HEK293 (cell line): ENCODE results near the gene LDLRAD4.

Source experiments
- CTCF ChIA-PET: fragments of 350-600 bp; formaldehyde crosslinking; extraction: SDS; loops from one replicate; lab custom pipeline; 2021; ENCODE audit warnings: antibody characterized with exemption; lab: Yijun Ruan, JAX
- POLR2A ChIA-PET: fragments of 300-600 bp; formaldehyde crosslinking; extraction: SDS; loops from one replicate; lab custom pipeline; 2020; ENCODE audit warnings: antibody characterized with exemption, inconsistent platforms; lab: Yijun Ruan, JAX
- H3K27ac ChIP-seq: fragments of 200-500 bp; sonication (Bioruptor generic); 2 replicates; pipeline ENCODE4 v1.5.1; 2014; ENCODE audit warnings: low read depth, low read length, control low read depth, inconsistent platforms; ENCODE audit errors: extremely low read depth
- H3K36me3 ChIP-seq, 2 experiments: fragments of 200-500 bp in 1 of 2; sonication (Bioruptor generic) in 1 of 2; 1 replicate in 1 of 2; 2 replicates in 1 of 2; pipeline ENCODE4 v1.5.1; 2014 to 2017; ENCODE audit warnings: inconsistent platforms in 2 of 2, low read length in 2 of 2; ENCODE audit not compliant: control insufficient read depth in 2 of 2, insufficient read depth in 1 of 2
- H3K4me1 ChIP-seq: fragments of 200-500 bp; sonication (Bioruptor generic); 2 replicates; pipeline ENCODE4 v1.5.1; 2014; ENCODE audit warnings: mild to moderate bottlenecking, low read length, inconsistent platforms; ENCODE audit not compliant: control insufficient read depth, insufficient read depth
- H3K4me3 ChIP-seq: 2 replicates; pipeline ENCODE4 v1.5.1; 2011; ENCODE audit warnings: low read depth, mild to moderate bottlenecking, control low read depth, low read length, moderate library complexity
- H3K9me3 ChIP-seq: fragments of 200-500 bp; sonication (Bioruptor generic); 2 replicates; pipeline ENCODE4 v1.5.1; 2014; ENCODE audit warnings: low read depth, low read length, inconsistent platforms; ENCODE audit not compliant: control insufficient read depth, insufficient read depth
- GLI4 ChIP-seq: fragments of 450-650 bp; formaldehyde crosslinking; IDR thresholded peaks from 2 replicates; pipeline ENCODE4 v1.5.1; 2016; ENCODE audit warnings: missing biosample characterization, missing genetic modification characterization
- SP2 ChIP-seq: fragments of 450-650 bp; formaldehyde crosslinking; IDR thresholded peaks from 2 replicates; pipeline ENCODE4 v1.5.1; 2016; ENCODE audit warnings: missing biosample characterization, missing genetic modification characterization
- WT1 ChIP-seq: fragments of 450-650 bp; formaldehyde crosslinking; IDR thresholded peaks from 2 replicates; pipeline ENCODE4 v1.5.1; 2016; ENCODE audit warnings: missing biosample characterization, missing genetic modification characterization
- ZEB2 ChIP-seq: fragments of 450-650 bp; formaldehyde crosslinking; IDR thresholded peaks from 2 replicates; pipeline ENCODE4 v1.5.1; 2016; ENCODE audit warnings: missing biosample characterization, missing genetic modification characterization
- ZNF140 ChIP-seq: fragments of 450-650 bp; formaldehyde crosslinking; IDR thresholded peaks from 2 replicates; pipeline ENCODE4 v1.5.1; 2016; ENCODE audit warnings: missing biosample characterization, missing genetic modification characterization
- ZNF202 ChIP-seq: fragments of 450-650 bp; formaldehyde crosslinking; IDR thresholded peaks from 2 replicates; pipeline ENCODE4 v1.5.1; 2016; ENCODE audit warnings: missing biosample characterization, missing genetic modification characterization, borderline replicate concordance
- ZNF239 ChIP-seq: fragments of 450-650 bp; formaldehyde crosslinking; IDR thresholded peaks from 2 replicates; pipeline ENCODE4 v1.5.1; 2016; ENCODE audit warnings: missing biosample characterization, missing genetic modification characterization
- ZNF274 ChIP-seq, 2 experiments: fragments of 200-500 bp in 1 of 2; fragments of 450-650 bp in 1 of 2; sonication (Bioruptor generic) in 1 of 2; formaldehyde crosslinking in 1 of 2; IDR thresholded peaks; 2 replicates each; pipeline versions ENCODE4 v1.5.1 to v1.6.1; 2014 to 2016; ENCODE audit warnings: borderline replicate concordance in 1 of 2, inconsistent platforms in 1 of 2, low read length in 1 of 2, missing biosample characterization in 1 of 2, missing genetic modification characterization in 1 of 2
- ZNF302 ChIP-seq: fragments of 450-650 bp; formaldehyde crosslinking; IDR thresholded peaks from 2 replicates; pipeline ENCODE4 v1.5.1; 2016; ENCODE audit warnings: missing biosample characterization, missing genetic modification characterization, low read depth
- ZNF324 ChIP-seq: fragments of 450-650 bp; formaldehyde crosslinking; IDR thresholded peaks from 2 replicates; pipeline ENCODE4 v1.5.1; 2016; ENCODE audit warnings: missing biosample characterization, missing genetic modification characterization
- ZNF391 ChIP-seq: fragments of 450-650 bp; formaldehyde crosslinking; IDR thresholded peaks from 2 replicates; pipeline ENCODE4 v1.5.1; 2016; ENCODE audit warnings: low read depth, missing biosample characterization, missing genetic modification characterization, borderline replicate concordance
- ZNF510 ChIP-seq: fragments of 450-650 bp; formaldehyde crosslinking; IDR thresholded peaks from 2 replicates; pipeline ENCODE4 v1.5.1; 2018; ENCODE audit warnings: mild to moderate bottlenecking, missing genetic modification characterization, missing biosample characterization; ENCODE audit not compliant: insufficient replicate concordance
- ZNF549 ChIP-seq: fragments of 450-650 bp; IDR thresholded peaks from 2 replicates; pipeline ENCODE4 v1.5.1; 2018; ENCODE audit warnings: missing biosample characterization, missing genetic modification characterization, mild to moderate bottlenecking, inconsistent platforms, moderate library complexity
- ZNF670 ChIP-seq: fragments of 450-650 bp; formaldehyde crosslinking; IDR thresholded peaks from 2 replicates; pipeline ENCODE4 v1.5.1; 2016; ENCODE audit warnings: missing biosample characterization, missing genetic modification characterization, low read depth
- ZNF777 ChIP-seq: fragments of 450-650 bp; formaldehyde crosslinking; IDR thresholded peaks from 2 replicates; pipeline ENCODE4 v1.5.1; 2017; ENCODE audit warnings: missing biosample characterization, missing genetic modification characterization, borderline replicate concordance
- ZNF843 ChIP-seq: fragments of 450-650 bp; formaldehyde crosslinking; IDR thresholded peaks from 2 replicates; pipeline ENCODE4 v1.5.1; 2016; ENCODE audit warnings: missing biosample characterization, missing genetic modification characterization
- TF ChIP-seq, protein P1 (sequence below): fragments of 450-650 bp; formaldehyde crosslinking; IDR thresholded peaks from 2 replicates; pipeline ENCODE4 v1.5.1; 2016; ENCODE audit warnings: missing biosample characterization, missing genetic modification characterization
- TF ChIP-seq, protein P2 (sequence below): fragments of 450-650 bp; formaldehyde crosslinking; IDR thresholded peaks from 2 replicates; pipeline ENCODE4 v1.5.1; 2017; ENCODE audit warnings: missing biosample characterization, mild to moderate bottlenecking, missing genetic modification characterization, moderate library complexity

The LDLRAD4 gene

DNA sequence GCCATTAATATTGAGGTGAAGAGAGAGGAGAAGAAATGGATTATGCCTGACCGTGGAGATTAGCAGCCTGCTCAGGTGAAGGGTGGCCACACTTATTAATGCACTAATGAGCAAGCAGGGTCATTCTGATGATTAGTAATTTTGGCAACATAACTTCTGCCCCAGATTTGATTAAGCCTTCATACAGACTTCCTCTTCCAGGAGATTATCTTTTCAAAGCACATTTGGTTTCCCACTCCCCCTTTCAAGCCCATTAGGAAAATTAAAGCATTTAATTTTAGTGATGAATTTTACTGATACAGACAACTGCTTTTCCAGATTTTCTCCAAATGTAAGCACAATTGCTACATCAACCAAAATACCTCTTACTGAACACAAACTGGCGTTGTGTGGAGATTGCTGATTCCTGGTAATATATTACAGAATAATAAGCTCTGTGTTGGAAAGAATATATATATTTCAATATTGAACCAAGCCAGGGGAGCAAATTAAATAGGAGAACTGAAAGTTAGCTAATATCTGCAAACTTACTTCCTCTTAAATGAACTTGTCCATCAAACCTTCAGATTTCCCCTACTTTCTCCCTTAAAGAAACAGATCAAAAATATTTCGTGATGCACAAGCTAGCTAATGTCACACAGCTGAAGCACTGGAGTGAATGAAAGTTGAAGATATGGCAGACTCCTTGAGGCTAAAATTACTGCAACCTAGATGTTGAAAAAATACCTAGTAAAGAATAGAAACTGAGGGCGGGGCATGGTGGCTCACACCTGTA lies 367.0 kb downstream of the LDLRAD4 start:
- ChIA-PET POLR2A (no interaction called here), CTCF (no interaction called here)
- H3K27ac ChIP-seq = no peak overlapping the region
- no peaks in the 10 kb centered on the region for H3K4me1 ChIP-seq
- no peak for TF ChIP-seq SP2 (tag by site-specific recombination)
- TF ChIP-seq ZNF302 (tag by site-specific recombination) = no peak
- H3K36me3 ChIP-seq = no peaks in the 10 kb centered on the region
- no peaks in the 10 kb centered on the region for H3K9me3 ChIP-seq
- no peak overlapping the region for H3K4me3 ChIP-seq

DNA sequence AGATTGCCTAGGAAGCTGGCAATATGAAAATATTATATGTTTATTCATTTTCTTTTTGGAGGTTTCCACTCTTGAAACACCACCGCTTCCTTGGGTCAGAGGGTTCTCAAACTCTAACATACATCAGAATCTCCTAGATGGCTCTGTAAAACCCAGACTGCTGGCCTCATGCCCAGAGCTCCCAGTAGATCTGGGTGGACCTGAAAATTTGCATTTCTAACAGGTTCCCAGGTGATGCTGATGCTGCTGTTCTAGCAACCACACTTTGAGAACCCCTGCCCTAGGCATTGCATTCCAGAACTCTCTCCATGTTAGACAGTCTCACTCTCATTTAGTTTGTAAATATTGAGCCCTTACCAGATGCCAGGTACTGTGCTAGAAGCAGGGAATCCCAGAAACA lies 368.4 kb downstream of the LDLRAD4 start:
- ChIA-PET POLR2A (no interaction called here), CTCF (interaction anchor here (0.6 kb wide), 1 partner anchor 371 kb away, joined by 3 read pairs; no protein-coding TSS in a partner anchor)
- H3K4me3 ChIP-seq = no peak overlapping the region
- TF ChIP-seq ZNF391 (tag by site-specific recombination) (no peak), ZNF510 (tag by site-specific recombination) (no peak), ZNF324 (tag by site-specific recombination) (no peak), ZNF843 (tag by site-specific recombination) (no peak), ZNF777 (no peak), ZNF274 (IDR thresholded peaks at IDR 0.05; ENCODE audit: low read length) (no peak), ZNF274 (tag by site-specific recombination; IDR thresholded peaks at IDR 0.05; ENCODE audit: borderline replicate concordance) (no peak), WT1 (tag by site-specific recombination) (no peak), ZNF549 (tag by site-specific recombination) (no peak), ZNF670 (no peak), ZNF239 (no peak)
- TF ChIP-seq, protein P1, sequence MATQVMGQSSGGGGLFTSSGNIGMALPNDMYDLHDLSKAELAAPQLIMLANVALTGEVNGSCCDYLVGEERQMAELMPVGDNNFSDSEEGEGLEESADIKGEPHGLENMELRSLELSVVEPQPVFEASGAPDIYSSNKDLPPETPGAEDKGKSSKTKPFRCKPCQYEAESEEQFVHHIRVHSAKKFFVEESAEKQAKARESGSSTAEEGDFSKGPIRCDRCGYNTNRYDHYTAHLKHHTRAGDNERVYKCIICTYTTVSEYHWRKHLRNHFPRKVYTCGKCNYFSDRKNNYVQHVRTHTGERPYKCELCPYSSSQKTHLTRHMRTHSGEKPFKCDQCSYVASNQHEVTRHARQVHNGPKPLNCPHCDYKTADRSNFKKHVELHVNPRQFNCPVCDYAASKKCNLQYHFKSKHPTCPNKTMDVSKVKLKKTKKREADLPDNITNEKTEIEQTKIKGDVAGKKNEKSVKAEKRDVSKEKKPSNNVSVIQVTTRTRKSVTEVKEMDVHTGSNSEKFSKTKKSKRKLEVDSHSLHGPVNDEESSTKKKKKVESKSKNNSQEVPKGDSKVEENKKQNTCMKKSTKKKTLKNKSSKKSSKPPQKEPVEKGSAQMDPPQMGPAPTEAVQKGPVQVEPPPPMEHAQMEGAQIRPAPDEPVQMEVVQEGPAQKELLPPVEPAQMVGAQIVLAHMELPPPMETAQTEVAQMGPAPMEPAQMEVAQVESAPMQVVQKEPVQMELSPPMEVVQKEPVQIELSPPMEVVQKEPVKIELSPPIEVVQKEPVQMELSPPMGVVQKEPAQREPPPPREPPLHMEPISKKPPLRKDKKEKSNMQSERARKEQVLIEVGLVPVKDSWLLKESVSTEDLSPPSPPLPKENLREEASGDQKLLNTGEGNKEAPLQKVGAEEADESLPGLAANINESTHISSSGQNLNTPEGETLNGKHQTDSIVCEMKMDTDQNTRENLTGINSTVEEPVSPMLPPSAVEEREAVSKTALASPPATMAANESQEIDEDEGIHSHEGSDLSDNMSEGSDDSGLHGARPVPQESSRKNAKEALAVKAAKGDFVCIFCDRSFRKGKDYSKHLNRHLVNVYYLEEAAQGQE (tag by site-specific recombination) = no peak
- TF ChIP-seq, protein P2, sequence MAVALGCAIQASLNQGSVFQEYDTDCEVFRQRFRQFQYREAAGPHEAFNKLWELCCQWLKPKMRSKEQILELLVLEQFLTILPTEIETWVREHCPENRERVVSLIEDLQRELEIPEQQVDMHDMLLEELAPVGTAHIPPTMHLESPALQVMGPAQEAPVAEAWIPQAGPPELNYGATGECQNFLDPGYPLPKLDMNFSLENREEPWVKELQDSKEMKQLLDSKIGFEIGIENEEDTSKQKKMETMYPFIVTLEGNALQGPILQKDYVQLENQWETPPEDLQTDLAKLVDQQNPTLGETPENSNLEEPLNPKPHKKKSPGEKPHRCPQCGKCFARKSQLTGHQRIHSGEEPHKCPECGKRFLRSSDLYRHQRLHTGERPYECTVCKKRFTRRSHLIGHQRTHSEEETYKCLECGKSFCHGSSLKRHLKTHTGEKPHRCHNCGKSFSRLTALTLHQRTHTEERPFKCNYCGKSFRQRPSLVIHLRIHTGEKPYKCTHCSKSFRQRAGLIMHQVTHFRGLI = no peak
- no peak overlapping the region for H3K27ac ChIP-seq
- no peaks in the 10 kb centered on the region for H3K36me3 ChIP-seq
- no peaks in the 10 kb centered on the region for H3K4me1 ChIP-seq
- H3K9me3 ChIP-seq = no peaks in the 10 kb centered on the region

DNA sequence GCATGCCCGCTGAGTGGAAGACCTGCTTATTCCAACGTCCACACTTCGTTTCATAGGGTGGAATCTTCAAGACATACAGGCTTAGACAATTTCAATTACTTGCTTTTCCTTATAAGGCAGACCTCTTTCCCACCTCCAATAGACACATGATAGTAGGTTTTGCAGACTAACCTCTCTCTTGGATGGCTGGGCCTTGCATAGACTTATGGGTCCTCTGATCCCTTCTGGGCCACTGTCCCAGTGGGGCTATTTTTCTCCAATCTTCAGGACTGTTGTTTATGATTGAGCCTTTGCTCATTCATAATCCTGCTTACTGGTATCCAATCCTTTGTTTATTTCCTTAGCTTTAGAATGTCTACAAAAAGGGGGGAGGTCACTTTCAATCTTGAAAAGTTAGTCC lies 368.9 kb downstream of the LDLRAD4 start:
- POLR2A ChIA-PET = no interaction called here

More for the DNA sequence above, 368.9 kb downstream of the LDLRAD4 start:
- no peaks in the 10 kb centered on the region for H3K4me1 ChIP-seq
- CTCF ChIA-PET = interaction anchor here (0.6 to 0.7 kb wide), 3 partner anchors 85 to 1621 kb away, joined by 3 to 5 read pairs (median 3); no protein-coding TSS in a partner anchor
- no peaks in the 10 kb centered on the region for H3K9me3 ChIP-seq
- TF ChIP-seq ZEB2 (tag by site-specific recombination) (no peak), ZNF202 (tag by site-specific recombination) (no peak), GLI4 (no peak), ZNF140 (tag by site-specific recombination) (no peak)
- H3K4me3 ChIP-seq = no peak overlapping the region
- no peak overlapping the region for H3K27ac ChIP-seq
- H3K36me3 ChIP-seq = no peaks in the 10 kb centered on the region
